HG03159 (cell line): ENCODE results near the gene DCANP1.
A peak's percentile ranks its signal among the peaks of the same experiment; 100 is the strongest.

Source experiments
- ATAC-seq: cut with Tn5 transposase; IDR thresholded peaks from one replicate; pipeline ENCODE4 v1.9.1; 2021; ENCODE audit warnings: mild to moderate bottlenecking, moderate library complexity; ENCODE audit not compliant: unreplicated experiment

Gene DCANP1

GRCh38 chr5:135457424-135458071, 10.4 kb upstream of the DCANP1 start:
- peak; percentile 88 for ATAC-seq

GRCh38 chr5:135456238-135457099, 9.3 kb upstream of the DCANP1 start:
- ATAC-seq, result no peak

- no peak for ATAC-seq
Observed at GRCh38 chr5:135455876-135456237, 8.7 kb upstream of the DCANP1 start.

GRCh38 chr5:135454946-135455345, 7.8 kb upstream of the DCANP1 start:
- ATAC-seq, result no peak

GRCh38 chr5:135453613-135454012, 6.5 kb upstream of the DCANP1 start:
- no peak for ATAC-seq

- no peak for ATAC-seq
Observed at GRCh38 chr5:135452321-135453030, 5.3 kb upstream of the DCANP1 start, which contains the start of gene TIFAB. Gene TIFAB, minus strand, starts transcription at chr5:135452351. Its CDS starts 2,412 bp downstream, at chr5:135449939.

- ATAC-seq, result no peak
Observed at GRCh38 chr5:135451581-135452320, 4.6 kb upstream of the DCANP1 start.

- no peak for ATAC-seq
Observed at GRCh38 chr5:135450952-135451351, 3.8 kb upstream of the DCANP1 start.

- no peak for ATAC-seq
Observed at GRCh38 chr5:135450336-135450735, 3.2 kb upstream of the DCANP1 start.

- no peak for ATAC-seq
Observed at GRCh38 chr5:135449644-135450043, 2.5 kb upstream of the DCANP1 start.

- no peak for ATAC-seq
Observed at GRCh38 chr5:135448791-135449507, 1.8 kb upstream of the DCANP1 start.

- ATAC-seq, result no peak
Observed at GRCh38 chr5:135448071-135448739, 1.1 kb upstream of the DCANP1 start.

GRCh38 chr5:135446615-135447014, 533 bp downstream of the DCANP1 start:
- ATAC-seq, result no peak

- no peak for ATAC-seq
Observed at GRCh38 chr5:135446206-135446605, 942 bp downstream of the DCANP1 start.

GRCh38 chr5:135445306-135445985, 1.7 kb downstream of the DCANP1 start:
- no peak for ATAC-seq

GRCh38 chr5:135444881-135445280, 2.3 kb downstream of the DCANP1 start:
- no peak for ATAC-seq

- no peak for ATAC-seq
Observed at GRCh38 chr5:135444360-135444759, 2.8 kb downstream of the DCANP1 start.

GRCh38 chr5:135443161-135443960, 3.8 kb downstream of the DCANP1 start:
- no peak for ATAC-seq
